ENCODE data around the gene JMJD6.

DNA sequence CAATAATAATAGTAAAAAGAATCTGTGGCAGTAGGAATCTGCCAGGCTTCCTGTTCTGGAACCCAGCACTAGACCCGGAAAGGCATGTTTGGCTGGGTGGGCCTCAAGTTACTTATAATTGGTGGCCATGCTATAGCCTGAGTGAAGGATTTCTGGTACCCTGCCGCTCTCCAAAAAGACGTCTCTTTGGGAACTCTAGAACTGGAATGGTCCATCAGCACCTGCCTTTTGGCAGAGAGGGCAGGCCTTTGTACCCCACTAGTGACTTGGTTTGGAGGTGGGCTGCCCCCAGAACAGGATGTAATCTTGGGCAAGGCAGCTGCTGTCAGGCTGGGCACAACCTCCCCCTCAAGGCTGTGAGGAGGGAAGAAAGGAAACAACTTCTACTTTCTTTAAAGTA is 53.5 kb downstream of the JMJD6 start:
- TF ChIP-seq POLR2AphosphoS5 (IDR thresholded peaks at IDR 0.05; ENCODE audit: low read depth, low read length) (no peak), POLR2A (IDR thresholded peaks at IDR 0.05; ENCODE audit: low read depth, low read length) (no peak)
